Thyroid gland (tissue), 4 donors: ENCODE data around the gene TRPT1.

Source experiments
- POLR2A ChIP-seq, 2 donors: fragments of 450-650 bp; IDR thresholded peaks; one replicate each; pipeline ENCODE4 v1.6.1; 2017; ENCODE audit warnings: antibody characterized with exemption in 2 of 2, mild to moderate bottlenecking in 2 of 2, moderate library complexity in 1 of 2
- TF ChIP-seq, protein P1 (sequence below), 6 experiments: fragments of 200-600 bp in 3 of 6; fragments of 450-650 bp in 3 of 6; sonication (generic) in 3 of 6; IDR thresholded peaks; one replicate each; pipeline ENCODE4 v1.5.1; 2016 to 2019; ENCODE audit warnings: antibody characterized with exemption in 6 of 6, mild to moderate bottlenecking in 2 of 6, inconsistent platforms in 1 of 6, moderate library complexity in 1 of 6

DNA sequence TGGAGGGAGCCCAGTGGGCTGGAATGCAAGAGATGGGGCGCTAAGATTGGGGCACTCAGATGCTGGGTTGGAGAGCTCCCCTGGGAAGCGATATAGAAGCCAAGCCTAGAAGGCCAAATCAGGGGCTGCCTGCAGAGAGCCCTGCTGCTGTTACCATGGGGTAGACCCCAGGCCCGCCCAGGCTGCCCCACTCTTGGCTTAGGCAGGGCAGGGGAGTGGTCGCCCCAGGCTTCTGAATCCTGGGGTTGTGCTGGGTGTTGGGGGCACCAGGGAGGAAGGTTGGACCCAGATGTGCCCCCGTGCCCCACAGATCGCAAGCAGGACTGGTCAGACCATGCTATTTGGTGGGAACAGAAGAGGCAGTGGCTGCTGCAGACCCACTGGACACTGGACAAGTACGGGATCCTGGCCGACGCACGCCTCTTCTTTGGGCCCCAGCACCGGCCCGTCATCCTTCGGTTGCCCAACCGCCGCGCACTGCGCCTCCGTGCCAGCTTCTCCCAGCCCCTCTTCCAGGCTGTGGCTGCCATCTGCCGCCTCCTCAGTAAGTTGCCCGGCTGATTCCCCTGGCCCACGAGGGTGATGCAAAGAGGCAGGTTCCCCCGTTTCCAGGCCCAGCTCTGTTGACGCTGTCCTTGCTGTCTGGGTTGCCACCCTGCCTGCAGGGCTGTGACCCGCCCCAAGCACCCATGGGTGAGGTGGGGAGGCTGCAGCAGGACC is 15.5 kb downstream of the TRPT1 start:
- TF ChIP-seq, protein P1, sequence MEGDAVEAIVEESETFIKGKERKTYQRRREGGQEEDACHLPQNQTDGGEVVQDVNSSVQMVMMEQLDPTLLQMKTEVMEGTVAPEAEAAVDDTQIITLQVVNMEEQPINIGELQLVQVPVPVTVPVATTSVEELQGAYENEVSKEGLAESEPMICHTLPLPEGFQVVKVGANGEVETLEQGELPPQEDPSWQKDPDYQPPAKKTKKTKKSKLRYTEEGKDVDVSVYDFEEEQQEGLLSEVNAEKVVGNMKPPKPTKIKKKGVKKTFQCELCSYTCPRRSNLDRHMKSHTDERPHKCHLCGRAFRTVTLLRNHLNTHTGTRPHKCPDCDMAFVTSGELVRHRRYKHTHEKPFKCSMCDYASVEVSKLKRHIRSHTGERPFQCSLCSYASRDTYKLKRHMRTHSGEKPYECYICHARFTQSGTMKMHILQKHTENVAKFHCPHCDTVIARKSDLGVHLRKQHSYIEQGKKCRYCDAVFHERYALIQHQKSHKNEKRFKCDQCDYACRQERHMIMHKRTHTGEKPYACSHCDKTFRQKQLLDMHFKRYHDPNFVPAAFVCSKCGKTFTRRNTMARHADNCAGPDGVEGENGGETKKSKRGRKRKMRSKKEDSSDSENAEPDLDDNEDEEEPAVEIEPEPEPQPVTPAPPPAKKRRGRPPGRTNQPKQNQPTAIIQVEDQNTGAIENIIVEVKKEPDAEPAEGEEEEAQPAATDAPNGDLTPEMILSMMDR (IDR thresholded peaks at IDR 0.05) = no peak
- TF ChIP-seq POLR2A (IDR thresholded peaks at IDR 0.05) = no peak
